Nephron progenitor cell (in vitro differentiated cells): ENCODE results near the gene MSI2.

Experiments used
- DNase-seq: peaks from one replicate; pipeline ENCODE4 v3.0.0; 2021
- H3K27ac Mint-ChIP-seq: 2 replicates; pipeline ENCODE4 v1.8.0; 2021; ENCODE audit warnings: mild to moderate bottlenecking, moderate library complexity, mixed read lengths
- H3K27me3 Mint-ChIP-seq: 2 replicates; pipeline ENCODE4 v1.8.0; 2021; ENCODE audit warnings: mild to moderate bottlenecking, low read depth, mixed read lengths; ENCODE audit not compliant: poor library complexity
- H3K36me3 Mint-ChIP-seq: 2 replicates; pipeline ENCODE4 v1.8.0; 2021; ENCODE audit warnings: low read depth, mixed read lengths
- H3K4me1 Mint-ChIP-seq: 2 replicates; pipeline ENCODE4 v1.8.0; 2021; ENCODE audit warnings: mixed read lengths
- H3K4me3 Mint-ChIP-seq: 2 replicates; pipeline ENCODE4 v1.8.0; 2021; ENCODE audit warnings: mild to moderate bottlenecking, moderate library complexity, mixed read lengths
- H3K9me3 Mint-ChIP-seq: 2 replicates; pipeline ENCODE4 v1.8.0; 2021; ENCODE audit warnings: mild to moderate bottlenecking, moderate library complexity, mixed read lengths
- TF ChIP-seq, protein P1 (sequence below): fragments of 200-600 bp; sonication (generic); IDR thresholded peaks from 2 replicates; pipeline ENCODE4 v1.5.0; 2021; ENCODE audit warnings: antibody characterized with exemption

The MSI2 gene

DNA sequence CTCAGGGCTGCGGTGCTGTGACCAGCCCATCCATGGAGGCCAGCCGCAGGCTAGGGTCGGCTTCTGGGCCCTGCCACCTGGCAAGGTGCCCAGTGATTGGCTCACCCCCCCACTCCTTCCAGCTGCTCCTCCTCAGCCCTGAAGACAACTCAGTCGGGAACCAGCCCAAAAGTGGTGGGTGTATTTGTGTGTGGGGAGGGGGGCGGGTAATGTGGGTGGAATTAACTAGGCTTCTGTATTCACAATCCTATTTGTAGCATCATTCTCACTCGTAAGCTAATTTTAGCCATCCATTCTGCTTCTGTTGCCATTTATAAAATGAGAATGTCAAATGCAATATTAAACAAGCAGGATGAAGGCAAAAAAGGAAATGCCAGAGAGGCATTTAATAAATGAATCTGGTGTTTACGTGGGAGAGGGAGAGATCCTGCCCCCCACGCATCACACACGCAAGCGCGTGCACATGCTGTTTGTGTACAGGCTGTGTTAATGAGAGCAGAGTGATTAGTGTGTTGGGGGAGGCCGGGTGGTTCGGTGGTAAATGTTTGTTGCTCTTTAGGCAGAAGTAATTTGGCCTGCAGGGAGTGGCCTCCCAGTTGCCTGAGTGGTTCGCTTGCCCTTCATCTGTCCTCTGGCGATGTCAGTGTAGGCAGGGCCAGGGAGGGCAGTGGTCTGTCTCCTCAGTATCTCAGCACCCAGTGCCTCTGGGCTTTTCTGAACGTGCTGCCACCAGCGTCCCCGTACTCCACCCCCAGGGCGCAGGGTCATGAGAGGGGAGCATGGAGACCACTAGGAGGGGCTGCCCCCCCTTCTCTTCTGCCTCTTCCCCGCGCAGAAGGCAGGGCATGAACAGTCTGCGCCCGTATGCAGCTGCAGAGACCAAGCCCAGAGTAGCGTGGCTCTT, 348.7 kb downstream of the MSI2 start:
- TF ChIP-seq, protein P1, sequence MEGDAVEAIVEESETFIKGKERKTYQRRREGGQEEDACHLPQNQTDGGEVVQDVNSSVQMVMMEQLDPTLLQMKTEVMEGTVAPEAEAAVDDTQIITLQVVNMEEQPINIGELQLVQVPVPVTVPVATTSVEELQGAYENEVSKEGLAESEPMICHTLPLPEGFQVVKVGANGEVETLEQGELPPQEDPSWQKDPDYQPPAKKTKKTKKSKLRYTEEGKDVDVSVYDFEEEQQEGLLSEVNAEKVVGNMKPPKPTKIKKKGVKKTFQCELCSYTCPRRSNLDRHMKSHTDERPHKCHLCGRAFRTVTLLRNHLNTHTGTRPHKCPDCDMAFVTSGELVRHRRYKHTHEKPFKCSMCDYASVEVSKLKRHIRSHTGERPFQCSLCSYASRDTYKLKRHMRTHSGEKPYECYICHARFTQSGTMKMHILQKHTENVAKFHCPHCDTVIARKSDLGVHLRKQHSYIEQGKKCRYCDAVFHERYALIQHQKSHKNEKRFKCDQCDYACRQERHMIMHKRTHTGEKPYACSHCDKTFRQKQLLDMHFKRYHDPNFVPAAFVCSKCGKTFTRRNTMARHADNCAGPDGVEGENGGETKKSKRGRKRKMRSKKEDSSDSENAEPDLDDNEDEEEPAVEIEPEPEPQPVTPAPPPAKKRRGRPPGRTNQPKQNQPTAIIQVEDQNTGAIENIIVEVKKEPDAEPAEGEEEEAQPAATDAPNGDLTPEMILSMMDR = no peak
- peaks cover 2% of the 10 kb centered on the region for H3K27me3 Mint-ChIP-seq
- peak overlapping the region; percentile 73 for H3K27ac Mint-ChIP-seq
- H3K4me3 Mint-ChIP-seq = no peak overlapping the region
- H3K4me1 Mint-ChIP-seq = peaks cover 87% of the 10 kb centered on the region
- peak; percentile 20 for DNase-seq
- peaks cover 21% of the 10 kb centered on the region for H3K36me3 Mint-ChIP-seq
- H3K9me3 Mint-ChIP-seq = no peaks in the 10 kb centered on the region

DNA sequence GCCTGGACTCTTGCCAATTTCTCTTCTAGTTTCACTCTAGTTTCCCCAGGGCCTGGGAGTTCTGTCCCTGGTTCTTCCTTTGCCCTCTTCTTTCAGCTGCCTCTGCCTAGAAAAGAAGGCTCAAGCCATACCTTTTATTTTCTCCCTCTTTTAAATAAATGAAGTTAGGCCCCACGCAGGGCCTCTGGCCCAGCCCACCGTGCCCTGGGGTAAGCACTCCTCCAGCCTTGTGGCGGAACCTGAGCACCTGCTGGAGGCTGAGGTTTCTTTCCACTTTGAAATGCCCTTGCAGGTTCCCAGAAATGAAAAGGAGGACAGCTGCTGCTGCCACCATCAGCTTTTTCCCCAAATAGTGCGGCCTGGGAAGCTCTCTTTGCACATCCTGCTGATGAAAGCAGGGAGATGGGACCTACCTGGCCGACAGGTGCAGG, 349.4 kb downstream of the MSI2 start:
- Mint-ChIP-seq H3K4me3 (no peak overlapping the region), H3K27ac (peak overlapping the region; percentile 73), H3K27me3 (peaks cover 2% of the 10 kb centered on the region), H3K4me1 (peaks cover 85% of the 10 kb centered on the region), H3K9me3 (no peaks in the 10 kb centered on the region), H3K36me3 (peaks cover 18% of the 10 kb centered on the region)
- no peak for DNase-seq
- TF ChIP-seq, protein P1 = no peak

DNA sequence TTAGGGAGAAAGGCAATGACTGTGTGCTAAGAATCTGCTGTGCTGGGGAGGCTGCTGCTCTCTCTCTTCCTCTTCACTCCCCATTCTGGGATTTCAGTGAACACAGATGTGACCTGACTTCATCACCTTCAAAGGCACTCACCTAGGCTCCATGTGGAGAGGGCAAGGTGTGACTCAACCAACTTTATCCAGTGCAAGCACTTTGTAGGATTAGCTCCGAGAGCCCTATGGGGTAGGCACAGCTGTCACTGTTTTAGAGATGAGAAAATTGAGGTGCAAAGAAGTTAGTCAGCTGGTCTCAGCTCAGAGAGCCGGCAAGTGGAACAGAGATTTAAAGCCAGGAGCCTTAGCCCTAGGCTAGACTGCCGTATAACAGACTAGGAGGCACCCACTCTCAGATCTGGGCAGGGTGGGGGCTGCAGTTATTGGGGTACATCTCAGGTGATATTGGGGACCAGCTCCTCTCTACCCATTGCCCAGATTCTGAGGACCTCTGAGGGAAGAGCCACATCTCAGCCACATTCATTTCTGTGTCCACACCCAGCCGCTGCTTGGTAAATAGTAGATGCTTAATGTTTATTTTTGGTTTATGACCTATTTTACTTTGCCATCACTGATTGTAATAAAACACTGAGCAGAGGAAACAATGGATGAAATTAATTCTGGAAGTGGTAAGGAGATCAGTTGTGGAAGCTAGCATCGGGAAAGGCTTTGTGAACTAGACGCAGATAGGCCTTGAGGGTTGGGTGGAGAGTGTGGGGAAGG, 350.0 kb downstream of the MSI2 start:
- Mint-ChIP-seq H3K4me3 (no peak overlapping the region), H3K36me3 (peaks cover 12% of the 10 kb centered on the region), H3K27me3 (peaks cover 2% of the 10 kb centered on the region), H3K4me1 (peaks cover 79% of the 10 kb centered on the region), H3K27ac (peak overlapping the region; percentile 73), H3K9me3 (no peaks in the 10 kb centered on the region)
- TF ChIP-seq, protein P1 = no peak
- DNase-seq = no peak

DNA sequence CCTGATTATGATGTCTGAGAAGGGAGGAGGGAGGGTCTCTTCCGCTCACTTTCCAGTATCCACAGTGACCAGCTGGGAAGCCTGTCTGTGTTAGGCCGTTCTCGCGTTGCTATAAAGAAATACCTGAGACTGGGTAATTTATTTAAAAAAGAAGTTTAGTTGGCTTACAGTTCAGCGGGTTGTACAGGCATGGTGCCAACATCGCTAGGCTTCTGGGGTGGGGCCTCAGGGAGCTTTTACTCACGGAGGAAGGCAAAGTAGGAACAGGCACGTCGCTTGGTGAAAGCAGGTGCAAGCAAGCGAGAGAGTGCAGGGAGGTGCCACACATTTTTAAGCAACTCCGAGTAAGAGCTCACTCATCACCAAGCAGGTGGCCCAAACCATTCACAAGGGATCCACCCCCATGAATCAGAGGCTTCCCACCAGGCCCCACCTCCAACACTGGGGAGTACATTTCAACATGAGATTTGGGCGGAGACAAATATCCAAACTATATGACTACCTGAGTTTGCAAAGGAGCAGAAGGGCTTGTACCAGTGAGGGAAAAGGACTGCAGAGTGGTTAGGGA, 351.3 kb downstream of the MSI2 start:
- no peak overlapping the region for H3K27ac Mint-ChIP-seq
- no peak overlapping the region for H3K4me3 Mint-ChIP-seq
- no peak for DNase-seq
- peaks cover 6% of the 10 kb centered on the region for H3K36me3 Mint-ChIP-seq
- TF ChIP-seq, protein P1 = no peak
- peaks cover 69% of the 10 kb centered on the region for H3K4me1 Mint-ChIP-seq
- no peaks in the 10 kb centered on the region for H3K9me3 Mint-ChIP-seq
- peaks cover 1% of the 10 kb centered on the region for H3K27me3 Mint-ChIP-seq

DNA sequence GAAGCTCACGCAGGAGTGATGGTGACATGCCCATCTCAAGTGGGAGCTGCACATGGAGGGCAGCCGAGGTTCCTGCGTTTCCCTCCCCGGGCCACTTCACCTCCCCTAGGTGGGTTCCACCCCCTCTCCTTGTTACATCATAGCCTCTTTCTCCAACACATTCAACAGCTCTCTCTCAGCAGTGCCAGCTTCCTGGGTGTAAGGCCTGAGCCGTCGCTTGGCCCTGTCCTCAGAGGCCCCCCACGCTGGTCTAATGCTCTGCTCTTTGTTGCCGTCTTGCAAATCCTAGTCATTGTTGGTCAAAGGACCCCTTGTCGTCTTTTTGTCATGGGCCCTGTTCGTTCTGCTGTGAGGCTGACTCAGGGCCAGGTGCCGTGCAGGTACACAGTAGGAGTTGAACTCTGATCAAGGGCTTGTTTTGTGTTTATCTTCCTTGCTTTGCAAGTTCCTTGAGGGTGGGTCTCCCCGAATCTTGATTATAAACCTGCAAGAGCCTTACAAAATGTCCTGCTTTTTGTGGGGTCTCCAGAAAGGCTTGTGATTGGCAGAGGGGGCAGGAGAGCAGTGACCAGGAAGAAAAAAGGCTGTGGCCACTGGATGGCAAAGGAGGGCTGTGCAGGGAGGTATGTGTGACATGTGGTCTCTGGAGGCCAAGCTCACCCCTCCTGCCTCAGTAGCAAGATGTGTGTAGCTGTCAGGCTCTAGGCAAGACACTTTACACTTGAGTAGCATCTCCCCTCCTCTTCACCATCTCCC, 352.2 kb downstream of the MSI2 start:
- Mint-ChIP-seq H3K4me3 (peak overlapping the region; percentile 1), H3K36me3 (peaks cover 9% of the 10 kb centered on the region), H3K9me3 (no peaks in the 10 kb centered on the region), H3K27me3 (no peaks in the 10 kb centered on the region), H3K4me1 (peaks cover 63% of the 10 kb centered on the region), H3K27ac (peak overlapping the region; percentile 68)
- TF ChIP-seq, protein P1 = no peak
- no peak for DNase-seq
